H1 (cell line): ENCODE data around the gene MYLK. TPM values are rescaled to one million over a fixed set of nuclear protein-coding genes. Genes with fewer than 3 reads are reported as not detected.

Source experiments
- ASH2L ChIP-seq: fragments of 200-600, 300-600 bp; sonication (generic); IDR thresholded peaks from one replicate; pipeline ENCODE4 v1.7.1; 2017; ENCODE audit warnings: low read length
- CBX5 ChIP-seq: fragments of 300-800, 300-1000 bp; sonication (generic); IDR thresholded peaks from 2 replicates; pipeline ENCODE4 v1.7.1; 2016; ENCODE audit warnings: antibody characterized with exemption, low read length, low read depth
- EGR1 ChIP-seq: IDR thresholded peaks from 2 replicates; pipeline ENCODE4 v1.6.1; 2011; ENCODE audit warnings: low read depth, low read length, borderline replicate concordance
- EZH2 ChIP-seq: fragments of 200-600 bp; sonication (generic); IDR thresholded peaks from 2 replicates; pipeline ENCODE4 v1.7.1; 2012; ENCODE audit warnings: low read depth, mild to moderate bottlenecking, moderate library complexity, low read length, inconsistent platforms; ENCODE audit not compliant: severe bottlenecking
- JUND ChIP-seq: IDR thresholded peaks from 2 replicates; pipeline ENCODE4 v1.6.1; 2011; ENCODE audit warnings: mild to moderate bottlenecking, improper control_type of control experiment, low read length
- KDM5A ChIP-seq: fragments of 200-600 bp; IDR thresholded peaks from 2 replicates; pipeline ENCODE4 v1.7.1; 2012; ENCODE audit warnings: mild to moderate bottlenecking, low read length, inconsistent platforms, mixed read lengths
- MAFK ChIP-seq: IDR thresholded peaks from 2 replicates; pipeline ENCODE4 v1.6.1; 2012; ENCODE audit warnings: low read depth, mild to moderate bottlenecking, improper control_type of control experiment, low read length
- NRF1 ChIP-seq: IDR thresholded peaks from 2 replicates; pipeline ENCODE4 v1.6.1; 2011; ENCODE audit warnings: mild to moderate bottlenecking, low read depth, low read length, improper control_type of control experiment
- POLR2AphosphoS5 ChIP-seq: IDR thresholded peaks from 2 replicates; pipeline ENCODE4 v1.6.1; 2011; ENCODE audit warnings: low read depth, low read length
- RAD21 ChIP-seq, 2 experiments: IDR thresholded peaks in 1 of 2; conservative IDR thresholded peaks in 1 of 2; 2 replicates each; pipeline ENCODE4 v1.6.1; 2011; ENCODE audit warnings: low read depth in 2 of 2, low read length in 2 of 2, improper control_type of control experiment in 1 of 2, inconsistent platforms in 1 of 2, mild to moderate bottlenecking in 1 of 2, moderate library complexity in 1 of 2
- SP1 ChIP-seq: IDR thresholded peaks from 2 replicates; pipeline ENCODE4 v1.6.1; 2011; ENCODE audit warnings: low read depth, low read length
- polyA plus RNA-seq, 7 experiments: library from polyadenylated mRNA; depleted of rRNA in 3 of 7; stranded (reverse) in 5 of 7; unstranded in 2 of 7; fragments of >200 nt in 5 of 7; fragments of 200-250 nt in 2 of 7; gene quantifications; 1 replicate in 5 of 7; 2 replicates in 1 of 7; 4 replicates in 1 of 7; pipeline versions ENCODE4 v1.2.1 to v1.2.3, GENCODE V29; 2011 to 2013; ENCODE audit warnings: missing spikeins in 2 of 7, mixed read lengths in 2 of 7
- total RNA-seq: library from RNA; stranded (reverse); fragmentation: NEBNext Ultra II Directional; extraction: Animal tissue kit (Norgen Biotek cat#: 25700); gene quantifications from 2 replicates; pipeline ENCODE4 v1.2.1, GENCODE V29; 2021
- TF ChIP-seq, protein P1 (sequence below): fragments of 300-600 bp; sonication (generic); IDR thresholded peaks from 2 replicates; pipeline ENCODE4 v1.7.1; 2012; ENCODE audit warnings: low read length, moderate library complexity, mild to moderate bottlenecking, inconsistent platforms; ENCODE audit not compliant: insufficient replicate concordance

Gene MYLK
- total and polyA plus RNA-seq, 2 of the 8 experiments (the other 6 are each of a cell fraction or from before 2014, with no cell fraction given): 11.6 to 21.3 TPM

DNA sequence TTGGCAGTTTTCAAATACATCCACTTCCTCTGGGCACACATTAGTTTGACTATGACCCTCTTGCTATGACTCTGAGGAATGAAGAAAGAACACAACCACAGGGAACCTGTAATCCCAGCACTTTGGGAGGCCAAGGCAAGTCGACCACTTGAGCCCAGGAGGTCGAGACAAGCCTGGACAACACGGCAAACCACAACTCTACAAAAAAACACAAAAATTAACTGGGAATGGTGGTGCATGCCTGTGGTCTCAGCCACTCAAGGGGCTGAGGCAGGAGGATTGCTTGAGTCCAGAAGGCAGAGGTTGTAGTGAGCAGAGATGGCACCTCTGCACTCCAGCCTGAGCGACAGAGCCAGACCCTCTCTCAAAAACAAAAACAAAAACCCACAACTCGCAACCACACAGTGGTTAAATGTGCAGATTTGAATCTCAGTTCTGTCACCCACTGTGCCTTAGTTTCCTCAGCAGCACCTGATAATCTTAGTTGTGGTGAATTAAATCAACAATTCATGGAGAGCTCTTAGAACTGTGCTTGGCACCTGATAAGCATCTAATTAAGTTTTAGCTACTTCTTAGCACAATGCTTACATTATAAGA lies 65.7 kb downstream of the MYLK start (continued):
- TF ChIP-seq, protein P1, sequence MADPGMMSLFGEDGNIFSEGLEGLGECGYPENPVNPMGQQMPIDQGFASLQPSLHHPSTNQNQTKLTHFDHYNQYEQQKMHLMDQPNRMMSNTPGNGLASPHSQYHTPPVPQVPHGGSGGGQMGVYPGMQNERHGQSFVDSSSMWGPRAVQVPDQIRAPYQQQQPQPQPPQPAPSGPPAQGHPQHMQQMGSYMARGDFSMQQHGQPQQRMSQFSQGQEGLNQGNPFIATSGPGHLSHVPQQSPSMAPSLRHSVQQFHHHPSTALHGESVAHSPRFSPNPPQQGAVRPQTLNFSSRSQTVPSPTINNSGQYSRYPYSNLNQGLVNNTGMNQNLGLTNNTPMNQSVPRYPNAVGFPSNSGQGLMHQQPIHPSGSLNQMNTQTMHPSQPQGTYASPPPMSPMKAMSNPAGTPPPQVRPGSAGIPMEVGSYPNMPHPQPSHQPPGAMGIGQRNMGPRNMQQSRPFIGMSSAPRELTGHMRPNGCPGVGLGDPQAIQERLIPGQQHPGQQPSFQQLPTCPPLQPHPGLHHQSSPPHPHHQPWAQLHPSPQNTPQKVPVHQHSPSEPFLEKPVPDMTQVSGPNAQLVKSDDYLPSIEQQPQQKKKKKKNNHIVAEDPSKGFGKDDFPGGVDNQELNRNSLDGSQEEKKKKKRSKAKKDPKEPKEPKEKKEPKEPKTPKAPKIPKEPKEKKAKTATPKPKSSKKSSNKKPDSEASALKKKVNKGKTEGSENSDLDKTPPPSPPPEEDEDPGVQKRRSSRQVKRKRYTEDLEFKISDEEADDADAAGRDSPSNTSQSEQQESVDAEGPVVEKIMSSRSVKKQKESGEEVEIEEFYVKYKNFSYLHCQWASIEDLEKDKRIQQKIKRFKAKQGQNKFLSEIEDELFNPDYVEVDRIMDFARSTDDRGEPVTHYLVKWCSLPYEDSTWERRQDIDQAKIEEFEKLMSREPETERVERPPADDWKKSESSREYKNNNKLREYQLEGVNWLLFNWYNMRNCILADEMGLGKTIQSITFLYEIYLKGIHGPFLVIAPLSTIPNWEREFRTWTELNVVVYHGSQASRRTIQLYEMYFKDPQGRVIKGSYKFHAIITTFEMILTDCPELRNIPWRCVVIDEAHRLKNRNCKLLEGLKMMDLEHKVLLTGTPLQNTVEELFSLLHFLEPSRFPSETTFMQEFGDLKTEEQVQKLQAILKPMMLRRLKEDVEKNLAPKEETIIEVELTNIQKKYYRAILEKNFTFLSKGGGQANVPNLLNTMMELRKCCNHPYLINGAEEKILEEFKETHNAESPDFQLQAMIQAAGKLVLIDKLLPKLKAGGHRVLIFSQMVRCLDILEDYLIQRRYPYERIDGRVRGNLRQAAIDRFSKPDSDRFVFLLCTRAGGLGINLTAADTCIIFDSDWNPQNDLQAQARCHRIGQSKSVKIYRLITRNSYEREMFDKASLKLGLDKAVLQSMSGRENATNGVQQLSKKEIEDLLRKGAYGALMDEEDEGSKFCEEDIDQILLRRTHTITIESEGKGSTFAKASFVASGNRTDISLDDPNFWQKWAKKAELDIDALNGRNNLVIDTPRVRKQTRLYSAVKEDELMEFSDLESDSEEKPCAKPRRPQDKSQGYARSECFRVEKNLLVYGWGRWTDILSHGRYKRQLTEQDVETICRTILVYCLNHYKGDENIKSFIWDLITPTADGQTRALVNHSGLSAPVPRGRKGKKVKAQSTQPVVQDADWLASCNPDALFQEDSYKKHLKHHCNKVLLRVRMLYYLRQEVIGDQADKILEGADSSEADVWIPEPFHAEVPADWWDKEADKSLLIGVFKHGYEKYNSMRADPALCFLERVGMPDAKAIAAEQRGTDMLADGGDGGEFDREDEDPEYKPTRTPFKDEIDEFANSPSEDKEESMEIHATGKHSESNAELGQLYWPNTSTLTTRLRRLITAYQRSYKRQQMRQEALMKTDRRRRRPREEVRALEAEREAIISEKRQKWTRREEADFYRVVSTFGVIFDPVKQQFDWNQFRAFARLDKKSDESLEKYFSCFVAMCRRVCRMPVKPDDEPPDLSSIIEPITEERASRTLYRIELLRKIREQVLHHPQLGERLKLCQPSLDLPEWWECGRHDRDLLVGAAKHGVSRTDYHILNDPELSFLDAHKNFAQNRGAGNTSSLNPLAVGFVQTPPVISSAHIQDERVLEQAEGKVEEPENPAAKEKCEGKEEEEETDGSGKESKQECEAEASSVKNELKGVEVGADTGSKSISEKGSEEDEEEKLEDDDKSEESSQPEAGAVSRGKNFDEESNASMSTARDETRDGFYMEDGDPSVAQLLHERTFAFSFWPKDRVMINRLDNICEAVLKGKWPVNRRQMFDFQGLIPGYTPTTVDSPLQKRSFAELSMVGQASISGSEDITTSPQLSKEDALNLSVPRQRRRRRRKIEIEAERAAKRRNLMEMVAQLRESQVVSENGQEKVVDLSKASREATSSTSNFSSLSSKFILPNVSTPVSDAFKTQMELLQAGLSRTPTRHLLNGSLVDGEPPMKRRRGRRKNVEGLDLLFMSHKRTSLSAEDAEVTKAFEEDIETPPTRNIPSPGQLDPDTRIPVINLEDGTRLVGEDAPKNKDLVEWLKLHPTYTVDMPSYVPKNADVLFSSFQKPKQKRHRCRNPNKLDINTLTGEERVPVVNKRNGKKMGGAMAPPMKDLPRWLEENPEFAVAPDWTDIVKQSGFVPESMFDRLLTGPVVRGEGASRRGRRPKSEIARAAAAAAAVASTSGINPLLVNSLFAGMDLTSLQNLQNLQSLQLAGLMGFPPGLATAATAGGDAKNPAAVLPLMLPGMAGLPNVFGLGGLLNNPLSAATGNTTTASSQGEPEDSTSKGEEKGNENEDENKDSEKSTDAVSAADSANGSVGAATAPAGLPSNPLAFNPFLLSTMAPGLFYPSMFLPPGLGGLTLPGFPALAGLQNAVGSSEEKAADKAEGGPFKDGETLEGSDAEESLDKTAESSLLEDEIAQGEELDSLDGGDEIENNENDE: no peak
- TF ChIP-seq POLR2AphosphoS5 (no peak), EGR1 (no peak), EZH2 (no peak), KDM5A (no peak), CBX5 (no peak), MAFK (no peak), JUND (no peak), RAD21 (IDR thresholded peaks at IDR 0.05 in 1 of 2, conservative IDR thresholded peaks at IDR 0.05 in 1 of 2; ENCODE audit: low read depth in 2 of 2, low read length in 2 of 2) (no peak), ASH2L (no peak), NRF1 (no peak), SP1 (no peak)
